ENCODE measurements around the gene PFN3. TPM values are rescaled to one million over a fixed set of nuclear protein-coding genes. Genes with fewer than 3 reads are reported as not detected.
"Not testable (repeated sequence)": the region's sequence is repeated elsewhere in the genome, so short reads cannot be mapped to it uniquely, and the experiment has no call there.

PFN3 gene
- total RNA-seq, 4 donors from 2014 or later = not detected

- DNase-seq (ENCODE audit: low spot score) = no peak
- ATAC-seq (ENCODE audit: low FRiP score) = no peak
- no peak for TF ChIP-seq CTCF (IDR thresholded peaks at IDR 0.05)
Measured at GRCh38 chr5:177419046-177419445, 18.6 kb upstream of the PFN3 start.

- DNase-seq (ENCODE audit: low spot score); ATAC-seq (ENCODE audit: low FRiP score): not testable (repeated sequence)
Measured at GRCh38 chr5:177417081-177417480, 16.6 kb upstream of the PFN3 start.

- no peak for TF ChIP-seq CTCF (IDR thresholded peaks at IDR 0.05)
- ATAC-seq (ENCODE audit: low FRiP score) = no peak
- no peak for DNase-seq (ENCODE audit: low spot score)
Measured at GRCh38 chr5:177414481-177414880, 14.0 kb upstream of the PFN3 start.

GRCh38 chr5:177412603-177413233, 12.3 kb upstream of the PFN3 start:
- DNase-seq (ENCODE audit: low spot score) (no peak), ATAC-seq (ENCODE audit: low FRiP score) (no peak)
- no peak for TF ChIP-seq CTCF (IDR thresholded peaks at IDR 0.05)

GRCh38 chr5:177410575-177410974, 10.1 kb upstream of the PFN3 start:
- no peak for TF ChIP-seq CTCF (IDR thresholded peaks at IDR 0.05)
- ATAC-seq (ENCODE audit: low FRiP score) (no peak), DNase-seq (ENCODE audit: low spot score) (no peak)

GRCh38 chr5:177409043-177409801, 8.8 kb upstream of the PFN3 start, which contains the start of gene F12:
F12 (minus strand) TSS chr5:177409564; CDS start chr5:177409527, 37 bp downstream.
- DNase-seq (ENCODE audit: low spot score) (no peak), ATAC-seq (ENCODE audit: low FRiP score) (no peak)
- TF ChIP-seq CTCF (IDR thresholded peaks at IDR 0.05) = no peak

GRCh38 chr5:177405805-177406204, 5.3 kb upstream of the PFN3 start:
- no peak for ATAC-seq (ENCODE audit: low FRiP score)
- DNase-seq (ENCODE audit: low spot score) = no peak
- no peak for TF ChIP-seq CTCF (IDR thresholded peaks at IDR 0.05)
